Measurements from ENCODE around the gene TNFSF8. TPM values are rescaled to one million over a fixed set of nuclear protein-coding genes. Genes with fewer than 3 reads are reported as not detected.
A peak's percentile ranks its signal among the peaks of the same experiment; 100 is the strongest.

TNFSF8 gene
- total RNA-seq, 3 donors from 2014 or later, result 1.0 to 1.3 (median 1.0) TPM

GRCh38 chr9:114852050-114852594, 78.3 kb downstream of the TNFSF8 start:
- Histone ChIP-seq H3K9me3 (no peaks in the 10 kb centered on the region), H3K4me1 (ENCODE audit: low read depth) (peaks cover 15% of the 10 kb centered on the region), H3K4me3 (no peak overlapping the region), H3K36me3 (ENCODE audit: low read depth) (no peaks in the 10 kb centered on the region)
- ATAC-seq, result peak; percentile 61
- peak in 1 of 3 donors; percentile 20 for DNase-seq
- no peak for TF ChIP-seq CTCF (IDR thresholded peaks at IDR 0.05)
- intact Hi-C loops (cut with DNase I, micrococcal nuclease), result no loop called here

- H3K36me3 ChIP-seq (ENCODE audit: low read depth), result no peaks in the 10 kb centered on the region
- H3K4me1 ChIP-seq (ENCODE audit: low read depth), result peaks cover 15% of the 10 kb centered on the region
- H3K9me3 ChIP-seq, result no peaks in the 10 kb centered on the region
- no peak for TF ChIP-seq CTCF (IDR thresholded peaks at IDR 0.05)
- intact Hi-C loops (cut with DNase I, micrococcal nuclease), result no loop called here
- H3K4me3 ChIP-seq, result no peak overlapping the region
- DNase-seq, result no peak
- no peak for ATAC-seq
These were observed 79.1 kb downstream of the TNFSF8 start for GRCh38 chr9:114851306-114851705.

Other genes starting within 250 kb of the TNFSF8 start
- not detected for gene TEX48, start 248.4 kb downstream of the TNFSF8 start, total RNA-seq
- gene TNFSF15, start 124.6 kb downstream of the TNFSF8 start, total RNA-seq, result 1 to 10 TPM in 2 of 3 donors, under 1 TPM in 1; 0.80 to 8.7 (median 2.8) TPM
- 100 to 1,000 TPM in 1 of 3 donors, 10 to 100 TPM in 1, 1 to 10 TPM in 1; 6.5 to 216 (median 48.0) TPM for gene TNC, start 187.6 kb upstream of the TNFSF8 start, total RNA-seq